ENCODE data around the gene PTPRG.

PTPRG gene

DNA sequence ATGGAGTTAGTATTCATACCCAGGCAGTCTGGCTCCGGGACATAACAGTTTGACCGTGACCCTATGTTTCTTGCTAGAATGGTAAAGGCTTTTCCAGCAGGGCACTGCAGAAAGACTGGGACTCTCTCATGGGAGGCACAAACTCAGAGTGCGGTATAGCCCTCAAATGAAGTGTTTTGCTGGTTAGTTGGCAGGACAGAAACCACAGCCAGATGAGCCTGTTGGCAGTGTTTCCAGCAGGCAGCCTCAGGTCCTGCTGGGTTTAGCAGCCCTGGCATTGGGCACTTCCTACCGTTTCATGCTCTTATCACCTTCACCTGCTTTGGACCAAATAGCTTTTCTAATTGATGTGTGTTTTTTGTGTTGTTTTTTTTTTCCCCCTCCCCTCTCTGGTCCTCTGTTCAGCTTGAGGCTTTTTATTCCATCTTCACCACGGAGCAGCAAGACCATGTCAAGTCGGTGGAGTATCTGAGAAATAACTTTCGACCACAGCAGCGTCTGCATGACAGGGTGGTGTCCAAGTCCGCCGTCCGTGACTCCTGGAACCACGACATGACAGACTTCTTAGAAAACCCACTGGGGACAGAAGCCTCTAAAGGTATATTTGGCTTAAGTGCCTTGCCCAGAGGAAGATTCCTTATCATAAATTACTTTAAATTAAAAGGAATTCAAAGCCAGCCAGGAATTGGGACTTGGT is 606.3 kb downstream of the PTPRG start:
- no peaks in the 10 kb centered on the region for H3K4me1 Mint-ChIP-seq
- CTCF ChIA-PET: no interaction called here
- no peak overlapping the region for H3K27ac Mint-ChIP-seq

GRCh38 chr3:62168356-62168755 is 607.0 kb downstream of the PTPRG start:
- DNase-seq: no peak
- H3K27me3 Mint-ChIP-seq: no peaks in the 10 kb centered on the region
- H3K27ac Mint-ChIP-seq: no peak overlapping the region
- no peaks in the 10 kb centered on the region for H3K36me3 Mint-ChIP-seq
- no peak overlapping the region for H3K4me3 Mint-ChIP-seq
- CTCF ChIA-PET: no interaction called here
- H3K9me3 Mint-ChIP-seq: peaks cover 1% of the 10 kb centered on the region
- no peaks in the 10 kb centered on the region for H3K4me1 Mint-ChIP-seq

More for the DNA sequence above, 606.3 kb downstream of the PTPRG start:
- Mint-ChIP-seq H3K36me3 (no peaks in the 10 kb centered on the region), H3K4me3 (no peak overlapping the region), H3K9me3 (peaks cover 1% of the 10 kb centered on the region), H3K27me3 (no peaks in the 10 kb centered on the region)
- DNase-seq: no peak

DNA sequence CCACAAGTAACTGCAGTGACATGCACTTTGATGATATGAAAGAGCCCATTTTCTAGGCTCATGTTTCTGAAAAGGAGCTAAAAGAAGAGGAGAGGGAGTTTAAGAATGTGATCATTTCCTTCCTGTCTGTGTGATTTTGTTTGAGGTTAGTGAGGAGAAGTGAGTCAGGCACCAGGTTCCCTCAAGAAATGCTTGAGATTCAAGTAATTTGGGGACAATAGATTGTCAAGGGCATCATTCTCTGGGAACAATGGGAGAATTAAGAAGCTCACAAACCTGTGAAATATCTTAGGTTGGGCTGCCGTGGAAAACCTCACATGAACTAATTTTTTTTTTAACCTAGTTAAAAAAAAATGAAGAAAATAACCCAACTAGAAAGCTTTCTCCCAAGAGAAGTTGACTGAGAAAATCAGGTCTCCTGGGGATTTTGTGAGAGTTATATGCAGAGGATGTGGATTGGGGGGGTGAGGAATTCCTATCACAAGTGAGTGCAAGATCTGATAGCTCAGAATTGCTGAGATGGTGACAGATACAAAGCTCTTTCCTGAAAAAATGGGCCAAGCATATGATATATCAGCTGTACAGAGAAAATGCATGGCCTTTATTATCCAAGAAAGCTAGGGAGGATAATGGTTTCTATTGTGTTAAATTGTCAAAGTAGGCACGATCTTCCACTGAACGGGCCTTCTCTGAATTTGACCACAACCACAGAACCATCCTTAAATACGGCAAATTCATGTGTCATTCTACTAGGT is 608.7 kb downstream of the PTPRG start:
- CTCF ChIA-PET: no interaction called here
- no peaks in the 10 kb centered on the region for H3K27me3 Mint-ChIP-seq
- H3K9me3 Mint-ChIP-seq: peaks cover 1% of the 10 kb centered on the region
- no peaks in the 10 kb centered on the region for H3K4me1 Mint-ChIP-seq
- no peak overlapping the region for H3K4me3 Mint-ChIP-seq
- no peak for DNase-seq
- H3K27ac Mint-ChIP-seq: no peak overlapping the region
- H3K36me3 Mint-ChIP-seq: no peaks in the 10 kb centered on the region

DNA sequence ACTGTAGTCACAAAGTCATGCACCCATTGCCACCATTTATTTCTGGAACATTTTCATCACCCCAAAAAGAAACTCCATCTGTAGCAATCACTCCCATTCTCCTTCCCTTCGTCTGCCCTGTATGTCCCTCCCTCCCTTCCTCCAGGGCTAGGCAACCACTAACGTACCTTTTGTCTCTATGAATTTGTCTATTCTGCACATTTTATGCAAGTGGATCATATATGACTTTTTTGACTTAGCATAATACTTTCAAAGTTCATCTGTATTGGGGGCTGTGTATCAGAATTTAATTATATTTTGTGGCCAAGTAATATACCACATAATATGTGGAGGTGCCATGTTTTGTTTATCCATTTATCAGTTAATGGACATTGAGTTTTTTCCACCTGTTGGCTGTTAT is 610.4 kb downstream of the PTPRG start:
- H3K27ac Mint-ChIP-seq: no peak overlapping the region
- DNase-seq: no peak
- no peaks in the 10 kb centered on the region for H3K4me1 Mint-ChIP-seq
- CTCF ChIA-PET: no interaction called here
- no peaks in the 10 kb centered on the region for H3K36me3 Mint-ChIP-seq
- no peak overlapping the region for H3K4me3 Mint-ChIP-seq
- H3K27me3 Mint-ChIP-seq: no peaks in the 10 kb centered on the region
- H3K9me3 Mint-ChIP-seq: peaks cover 1% of the 10 kb centered on the region

- CTCF ChIA-PET: no interaction called here
- Mint-ChIP-seq H3K4me1 (no peaks in the 10 kb centered on the region), H3K27me3 (no peaks in the 10 kb centered on the region), H3K4me3 (no peak overlapping the region), H3K27ac (no peak overlapping the region), H3K36me3 (no peaks in the 10 kb centered on the region), H3K9me3 (peaks cover 1% of the 10 kb centered on the region)
- DNase-seq: no peak
Measured at GRCh38 chr3:62172199-62172598, 610.8 kb downstream of the PTPRG start.

GRCh38 chr3:62173939-62174515 is 612.7 kb downstream of the PTPRG start:
- H3K4me3 Mint-ChIP-seq: no peak overlapping the region
- CTCF ChIA-PET: no interaction called here
- no peak overlapping the region for H3K27ac Mint-ChIP-seq
- peaks cover 1% of the 10 kb centered on the region for H3K9me3 Mint-ChIP-seq
- DNase-seq: no peak
- no peaks in the 10 kb centered on the region for H3K27me3 Mint-ChIP-seq
- no peaks in the 10 kb centered on the region for H3K4me1 Mint-ChIP-seq
- no peaks in the 10 kb centered on the region for H3K36me3 Mint-ChIP-seq

GRCh38 chr3:62175161-62175560 is 613.8 kb downstream of the PTPRG start:
- Mint-ChIP-seq H3K4me3 (no peak overlapping the region), H3K27ac (no peak overlapping the region), H3K9me3 (peaks cover 1% of the 10 kb centered on the region), H3K4me1 (no peaks in the 10 kb centered on the region), H3K36me3 (no peaks in the 10 kb centered on the region), H3K27me3 (no peaks in the 10 kb centered on the region)
- DNase-seq: no peak
- CTCF ChIA-PET: interaction anchor here (1.6 kb wide), 1 partner anchor 13 kb away, joined by 4 read pairs; no protein-coding TSS in a partner anchor

- H3K27ac Mint-ChIP-seq: no peak overlapping the region
- DNase-seq: no peak
- H3K4me1 Mint-ChIP-seq: no peaks in the 10 kb centered on the region
- no peak overlapping the region for H3K4me3 Mint-ChIP-seq
- no peaks in the 10 kb centered on the region for H3K9me3 Mint-ChIP-seq
- CTCF ChIA-PET: interaction anchor here (1.1 kb wide), 1 partner anchor 16 kb away, joined by 3 read pairs; no protein-coding TSS in a partner anchor
- H3K36me3 Mint-ChIP-seq: no peaks in the 10 kb centered on the region
- no peaks in the 10 kb centered on the region for H3K27me3 Mint-ChIP-seq
Measured at GRCh38 chr3:62178032-62178431, 616.7 kb downstream of the PTPRG start.

- no peaks in the 10 kb centered on the region for H3K9me3 Mint-ChIP-seq
- H3K4me3 Mint-ChIP-seq: no peak overlapping the region
- H3K27ac Mint-ChIP-seq: no peak overlapping the region
- H3K36me3 Mint-ChIP-seq: no peaks in the 10 kb centered on the region
- H3K4me1 Mint-ChIP-seq: no peaks in the 10 kb centered on the region
- H3K27me3 Mint-ChIP-seq: no peaks in the 10 kb centered on the region
- DNase-seq: no peak
- CTCF ChIA-PET: interaction anchor here (1.9 kb wide), 1 partner anchor 10 kb away, joined by 5 read pairs; no protein-coding TSS in a partner anchor
Measured at GRCh38 chr3:62178739-62179600, 617.6 kb downstream of the PTPRG start.

GRCh38 chr3:62180514-62180913 is 619.1 kb downstream of the PTPRG start:
- Mint-ChIP-seq H3K9me3 (no peaks in the 10 kb centered on the region), H3K27ac (no peak overlapping the region), H3K36me3 (no peaks in the 10 kb centered on the region), H3K27me3 (no peaks in the 10 kb centered on the region), H3K4me1 (no peaks in the 10 kb centered on the region), H3K4me3 (no peak overlapping the region)
- CTCF ChIA-PET: interaction anchor here (1.9 kb wide), 1 partner anchor 8 kb away, joined by 5 read pairs; no protein-coding TSS in a partner anchor
- DNase-seq: no peak

DNA sequence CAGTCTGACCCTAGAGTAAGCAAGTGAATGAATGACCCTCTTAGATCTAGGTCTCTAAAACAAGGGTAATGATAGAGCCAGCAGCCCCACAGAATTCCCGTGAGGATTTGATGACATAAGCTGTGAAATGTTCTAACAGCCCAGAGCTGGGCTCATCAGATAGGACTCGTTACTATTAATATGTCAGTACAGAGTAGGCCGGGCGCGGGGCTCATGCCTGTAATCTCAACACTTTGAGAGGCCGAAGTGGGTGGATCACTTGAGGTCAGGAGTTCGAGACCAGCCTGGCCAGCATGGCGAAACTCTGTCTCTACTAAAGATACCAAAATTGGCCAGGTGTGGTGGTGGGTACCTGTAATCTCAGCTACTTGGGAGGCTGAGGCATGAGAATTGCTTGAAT is 621.7 kb downstream of the PTPRG start:
- Mint-ChIP-seq H3K4me3 (no peak overlapping the region), H3K4me1 (no peaks in the 10 kb centered on the region), H3K27me3 (no peaks in the 10 kb centered on the region), H3K9me3 (no peaks in the 10 kb centered on the region), H3K36me3 (no peaks in the 10 kb centered on the region), H3K27ac (no peak overlapping the region)
- no peak for DNase-seq
- CTCF ChIA-PET: interaction anchor here (1.4 kb wide), 1 partner anchor 18 kb away, joined by 3 read pairs; no protein-coding TSS in a partner anchor

- H3K4me3 Mint-ChIP-seq: no peak overlapping the region
- no peak for DNase-seq
- H3K27me3 Mint-ChIP-seq: no peaks in the 10 kb centered on the region
- CTCF ChIA-PET: interaction anchor here (1.4 kb wide), 1 partner anchor 17 kb away, joined by 3 read pairs; no protein-coding TSS in a partner anchor
- no peaks in the 10 kb centered on the region for H3K9me3 Mint-ChIP-seq
- H3K4me1 Mint-ChIP-seq: no peaks in the 10 kb centered on the region
- H3K27ac Mint-ChIP-seq: no peak overlapping the region
- H3K36me3 Mint-ChIP-seq: no peaks in the 10 kb centered on the region
Measured at GRCh38 chr3:62183969-62184368, 622.6 kb downstream of the PTPRG start.

- CTCF ChIA-PET: no interaction called here
- H3K27ac Mint-ChIP-seq: no peak overlapping the region
- no peaks in the 10 kb centered on the region for H3K4me1 Mint-ChIP-seq
- H3K9me3 Mint-ChIP-seq: no peaks in the 10 kb centered on the region
- H3K4me3 Mint-ChIP-seq: no peak overlapping the region
- no peaks in the 10 kb centered on the region for H3K27me3 Mint-ChIP-seq
- DNase-seq: no peak
- no peaks in the 10 kb centered on the region for H3K36me3 Mint-ChIP-seq
Measured at GRCh38 chr3:62184559-62184958, 623.2 kb downstream of the PTPRG start.

DNA sequence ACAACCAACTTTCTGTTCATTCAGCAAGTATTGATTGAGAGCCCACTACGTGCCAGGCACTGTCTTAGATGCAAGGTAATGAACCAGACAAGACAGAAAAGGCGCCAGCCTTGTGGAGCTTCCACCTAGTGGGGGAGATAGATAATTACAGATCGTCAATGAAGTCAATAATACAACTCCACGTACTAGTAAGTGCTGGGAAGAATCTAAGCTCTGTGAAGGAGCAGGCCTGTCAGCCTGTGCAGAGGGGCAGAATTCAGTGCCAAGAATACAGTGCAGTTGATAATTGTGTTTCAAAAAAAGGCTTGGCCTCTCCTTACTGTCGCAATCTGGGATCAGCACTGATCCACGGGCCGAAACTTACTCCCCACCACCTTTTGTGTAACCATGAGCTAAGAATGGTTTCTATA is 625.7 kb downstream of the PTPRG start:
- H3K4me1 Mint-ChIP-seq: no peaks in the 10 kb centered on the region
- H3K9me3 Mint-ChIP-seq: no peaks in the 10 kb centered on the region
- no peak overlapping the region for H3K4me3 Mint-ChIP-seq
- no peak overlapping the region for H3K27ac Mint-ChIP-seq
- CTCF ChIA-PET: interaction anchor here (1.3 to 1.5 kb wide), 3 partner anchors 12 to 623 kb away, joined by 4 read pairs; no protein-coding TSS in a partner anchor
- DNase-seq: no peak
- no peaks in the 10 kb centered on the region for H3K27me3 Mint-ChIP-seq
- no peaks in the 10 kb centered on the region for H3K36me3 Mint-ChIP-seq
